ENCODE results near the gene MX2.

Gene MX2

GRCh38 chr21:41374867-41375533 lies 13.2 kb downstream of the MX2 start:
- peak; percentile 32 for DNase-seq (ENCODE audit: low read depth, low spot score)

GRCh38 chr21:41375875-41376274 lies 14.0 kb downstream of the MX2 start:
- DNase-seq (ENCODE audit: low read depth, low spot score) = no peak

More at GRCh38 chr21:41374867-41375533, 13.2 kb downstream of the MX2 start:
- H3K4me3 ChIP-seq (ENCODE audit: low read length) = no peak overlapping the region

GRCh38 chr21:41377715-41378114 lies 15.9 kb downstream of the MX2 start:
- H3K4me3 ChIP-seq (ENCODE audit: low read length) = no peak overlapping the region
- no peak for DNase-seq (ENCODE audit: low read depth, low spot score)

More at GRCh38 chr21:41375875-41376274, 14.0 kb downstream of the MX2 start:
- H3K4me3 ChIP-seq (ENCODE audit: low read length) = no peak overlapping the region

GRCh38 chr21:41378849-41379248 lies 17.0 kb downstream of the MX2 start:
- H3K4me3 ChIP-seq (ENCODE audit: low read length) = no peak overlapping the region
- DNase-seq (ENCODE audit: low read depth, low spot score) = no peak

- no peak for DNase-seq (ENCODE audit: low read depth, low spot score)
- H3K4me3 ChIP-seq (ENCODE audit: low read length) = no peak overlapping the region
Observed at GRCh38 chr21:41379901-41380300, 18.1 kb downstream of the MX2 start.

GRCh38 chr21:41381731-41382130 lies 19.9 kb downstream of the MX2 start:
- no peak for DNase-seq (ENCODE audit: low read depth, low spot score)

GRCh38 chr21:41387042-41387819 lies 25.4 kb downstream of the MX2 start:
- DNase-seq (ENCODE audit: low read depth, low spot score) = no peak
- H3K4me3 ChIP-seq (ENCODE audit: low read length) = no peak overlapping the region

More at GRCh38 chr21:41381731-41382130, 19.9 kb downstream of the MX2 start:
- H3K4me3 ChIP-seq (ENCODE audit: low read length) = no peak overlapping the region

- no peak overlapping the region for H3K4me3 ChIP-seq (ENCODE audit: low read length)
Observed at GRCh38 chr21:41387824-41388223, 26.0 kb downstream of the MX2 start.

GRCh38 chr21:41388259-41388658 lies 26.4 kb downstream of the MX2 start:
- DNase-seq (ENCODE audit: low read depth, low spot score) = no peak
- no peak overlapping the region for H3K4me3 ChIP-seq (ENCODE audit: low read length)

More at GRCh38 chr21:41387824-41388223, 26.0 kb downstream of the MX2 start:
- no peak for DNase-seq (ENCODE audit: low read depth, low spot score)

- DNase-seq (ENCODE audit: low read depth, low spot score) = no peak
- no peak overlapping the region for H3K4me3 ChIP-seq (ENCODE audit: low read length)
Observed at GRCh38 chr21:41390043-41390639, 28.3 kb downstream of the MX2 start.

GRCh38 chr21:41393876-41394465 lies 32.1 kb downstream of the MX2 start:
- no peak for DNase-seq (ENCODE audit: low read depth, low spot score)
- H3K4me3 ChIP-seq (ENCODE audit: low read length) = no peak overlapping the region

- H3K4me3 ChIP-seq (ENCODE audit: low read length) = no peak overlapping the region
- DNase-seq (ENCODE audit: low read depth, low spot score) = no peak
Observed at GRCh38 chr21:41396558-41397075, 34.8 kb downstream of the MX2 start.

GRCh38 chr21:41397471-41397891 lies 35.7 kb downstream of the MX2 start:
- H3K4me3 ChIP-seq (ENCODE audit: low read length) = no peak overlapping the region
- no peak for DNase-seq (ENCODE audit: low read depth, low spot score)

- H3K4me3 ChIP-seq (ENCODE audit: low read length) = no peak overlapping the region
- no peak for DNase-seq (ENCODE audit: low read depth, low spot score)
Observed at GRCh38 chr21:41398251-41398650, 36.4 kb downstream of the MX2 start.

GRCh38 chr21:41398831-41399230 lies 37.0 kb downstream of the MX2 start:
- DNase-seq (ENCODE audit: low read depth, low spot score) = no peak
- no peak overlapping the region for H3K4me3 ChIP-seq (ENCODE audit: low read length)

- H3K4me3 ChIP-seq (ENCODE audit: low read length) = no peak overlapping the region
- no peak for DNase-seq (ENCODE audit: low read depth, low spot score)
Observed at GRCh38 chr21:41399246-41399800, 37.5 kb downstream of the MX2 start.

GRCh38 chr21:41402231-41402630 lies 40.4 kb downstream of the MX2 start:
- no peak overlapping the region for H3K4me3 ChIP-seq (ENCODE audit: low read length)
- DNase-seq (ENCODE audit: low read depth, low spot score) = no peak

GRCh38 chr21:41402796-41403195 lies 41.0 kb downstream of the MX2 start:
- H3K4me3 ChIP-seq (ENCODE audit: low read length) = no peak overlapping the region

GRCh38 chr21:41403331-41403730 lies 41.5 kb downstream of the MX2 start:
- no peak for DNase-seq (ENCODE audit: low read depth, low spot score)
- H3K4me3 ChIP-seq (ENCODE audit: low read length) = no peak overlapping the region

More at GRCh38 chr21:41402796-41403195, 41.0 kb downstream of the MX2 start:
- no peak for DNase-seq (ENCODE audit: low read depth, low spot score)

All from Jurkat, Clone E6-1 (cell line).